Measurements from ENCODE around the gene RGL2. TPM values are rescaled to one million over a fixed set of nuclear protein-coding genes. Genes with fewer than 3 reads are reported as not detected.

RGL2 gene
- total and polyA plus RNA-seq, 2 of the 13 experiments (the other 11 are each of a cell fraction or from before 2014, with no cell fraction given), result 22.9 to 47.4 TPM

DNA sequence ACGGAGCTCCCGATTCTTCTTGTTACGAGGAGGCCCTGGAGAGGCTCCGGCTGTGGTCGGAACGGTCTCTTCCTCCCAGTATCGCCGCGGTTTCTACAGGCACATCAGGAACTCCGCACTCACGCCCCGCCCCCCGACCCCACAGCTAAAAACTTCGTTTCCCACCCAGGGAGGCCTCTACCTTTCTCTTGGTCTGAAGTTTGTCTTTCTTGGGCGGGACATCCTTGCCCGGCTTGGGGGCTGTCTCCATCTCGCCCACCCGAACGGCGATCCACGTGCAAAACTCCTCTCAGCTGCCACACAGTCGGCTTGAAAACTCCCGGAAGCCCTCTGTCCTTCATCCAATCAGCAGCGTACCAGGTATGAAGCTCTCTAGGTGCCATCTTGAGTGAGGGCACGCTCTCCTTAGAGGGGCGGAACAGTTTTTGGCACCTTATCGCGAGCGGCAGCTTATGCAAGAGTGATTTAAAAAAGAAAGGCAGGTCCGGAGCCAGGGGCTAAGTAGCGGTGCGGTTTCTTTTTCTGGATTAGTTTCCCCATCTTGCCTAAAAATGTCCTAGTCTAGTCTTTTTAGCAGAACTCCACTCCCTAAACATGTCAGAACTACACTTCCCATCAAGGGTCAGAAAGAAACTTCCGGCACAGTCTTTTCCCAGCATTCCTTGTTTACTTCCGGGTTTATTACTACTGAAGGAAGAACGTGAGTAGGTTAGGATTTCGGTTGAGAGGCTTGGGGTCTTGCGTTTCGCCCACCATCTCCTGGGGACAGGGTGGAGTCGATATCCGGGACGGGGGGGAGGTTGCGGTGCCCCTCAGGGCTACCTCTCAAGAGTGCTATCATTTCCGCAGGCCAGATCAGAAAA is 9.6 kb downstream of the RGL2 start, which contains the start of the genes PFDN6 and WDR46 (continued):
- no peak for TF ChIP-seq KAT7 (CRISPR knock-in tag; IDR thresholded peaks at IDR 0.05; ENCODE audit: borderline replicate concordance)
- TF ChIP-seq, protein P1, sequence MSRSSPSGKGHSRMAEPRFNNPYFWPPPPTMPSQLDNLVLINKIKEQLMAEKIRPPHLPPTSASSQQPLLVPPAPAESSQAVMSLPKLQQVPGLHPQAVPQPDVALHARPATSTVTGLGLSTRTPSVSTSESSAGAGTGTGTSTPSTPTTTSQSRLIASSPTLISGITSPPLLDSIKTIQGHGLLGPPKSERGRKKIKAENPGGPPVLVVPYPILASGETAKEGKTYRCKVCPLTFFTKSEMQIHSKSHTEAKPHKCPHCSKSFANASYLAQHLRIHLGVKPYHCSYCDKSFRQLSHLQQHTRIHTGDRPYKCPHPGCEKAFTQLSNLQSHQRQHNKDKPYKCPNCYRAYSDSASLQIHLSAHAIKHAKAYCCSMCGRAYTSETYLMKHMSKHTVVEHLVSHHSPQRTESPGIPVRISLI (CRISPR knock-in tag; IDR thresholded peaks at IDR 0.05; ENCODE audit: borderline replicate concordance), result no peak
- TF ChIP-seq, protein P2, sequence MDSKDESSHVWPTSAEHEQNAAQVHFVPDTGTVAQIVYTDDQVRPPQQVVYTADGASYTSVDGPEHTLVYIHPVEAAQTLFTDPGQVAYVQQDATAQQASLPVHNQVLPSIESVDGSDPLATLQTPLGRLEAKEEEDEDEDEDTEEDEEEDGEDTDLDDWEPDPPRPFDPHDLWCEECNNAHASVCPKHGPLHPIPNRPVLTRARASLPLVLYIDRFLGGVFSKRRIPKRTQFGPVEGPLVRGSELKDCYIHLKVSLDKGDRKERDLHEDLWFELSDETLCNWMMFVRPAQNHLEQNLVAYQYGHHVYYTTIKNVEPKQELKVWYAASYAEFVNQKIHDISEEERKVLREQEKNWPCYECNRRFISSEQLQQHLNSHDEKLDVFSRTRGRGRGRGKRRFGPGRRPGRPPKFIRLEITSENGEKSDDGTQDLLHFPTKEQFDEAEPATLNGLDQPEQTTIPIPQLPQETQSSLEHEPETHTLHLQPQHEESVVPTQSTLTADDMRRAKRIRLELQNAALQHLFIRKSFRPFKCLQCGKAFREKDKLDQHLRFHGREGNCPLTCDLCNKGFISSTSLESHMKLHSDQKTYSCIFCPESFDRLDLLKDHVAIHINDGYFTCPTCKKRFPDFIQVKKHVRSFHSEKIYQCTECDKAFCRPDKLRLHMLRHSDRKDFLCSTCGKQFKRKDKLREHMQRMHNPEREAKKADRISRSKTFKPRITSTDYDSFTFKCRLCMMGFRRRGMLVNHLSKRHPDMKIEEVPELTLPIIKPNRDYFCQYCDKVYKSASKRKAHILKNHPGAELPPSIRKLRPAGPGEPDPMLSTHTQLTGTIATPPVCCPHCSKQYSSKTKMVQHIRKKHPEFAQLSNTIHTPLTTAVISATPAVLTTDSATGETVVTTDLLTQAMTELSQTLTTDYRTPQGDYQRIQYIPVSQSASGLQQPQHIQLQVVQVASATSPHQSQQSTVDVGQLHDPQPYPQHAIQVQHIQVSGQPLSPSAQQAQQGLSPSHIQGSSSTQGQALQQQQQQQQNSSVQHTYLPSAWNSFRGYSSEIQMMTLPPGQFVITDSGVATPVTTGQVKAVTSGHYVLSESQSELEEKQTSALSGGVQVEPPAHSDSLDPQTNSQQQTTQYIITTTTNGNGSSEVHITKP (CRISPR knock-in tag; IDR thresholded peaks at IDR 0.05; ENCODE audit: low read depth), result no peak
- TF ChIP-seq ZNF577 (CRISPR knock-in tag; IDR thresholded peaks at IDR 0.05; ENCODE audit: borderline replicate concordance, low read depth), result no peak
- peak; percentile 93 for TF ChIP-seq YEATS2 (CRISPR knock-in tag; IDR thresholded peaks at IDR 0.05; ENCODE audit: borderline replicate concordance)
- TF ChIP-seq MED1 (CRISPR knock-in tag; IDR thresholded peaks at IDR 0.05), result no peak
- 0 out of 2 replicates have a peak, but pooled peaks have one; percentile 64 for TF ChIP-seq MEIS1 (CRISPR knock-in tag; IDR thresholded peaks at IDR 0.05; ENCODE audit: borderline replicate concordance)
- TF ChIP-seq ZNF337 (CRISPR knock-in tag; IDR thresholded peaks at IDR 0.05; ENCODE audit: borderline replicate concordance, low read depth), result no peak
- TF ChIP-seq CREM (IDR thresholded peaks at IDR 0.05), result peak; percentile 99
- TF ChIP-seq CREM (CRISPR knock-in tag; IDR thresholded peaks at IDR 0.05), result no peak
- TF ChIP-seq SIN3A (IDR thresholded peaks at IDR 0.05; ENCODE audit: borderline replicate concordance, low read depth, low read length), result peak; percentile 97
- no peak for TF ChIP-seq ZNF878 (CRISPR knock-in tag; IDR thresholded peaks at IDR 0.05)
- no peak for TF ChIP-seq U2AF2 (IDR thresholded peaks at IDR 0.05; ENCODE audit: low read depth, low read length)
- TF ChIP-seq SRSF1 (optimal IDR thresholded peaks at IDR 0.05; ENCODE audit: low read depth, low read length), result no peak
- no peak for TF ChIP-seq HNRNPH1 (optimal IDR thresholded peaks at IDR 0.05; ENCODE audit: low read depth, low read length)
- TF ChIP-seq, protein P3, sequence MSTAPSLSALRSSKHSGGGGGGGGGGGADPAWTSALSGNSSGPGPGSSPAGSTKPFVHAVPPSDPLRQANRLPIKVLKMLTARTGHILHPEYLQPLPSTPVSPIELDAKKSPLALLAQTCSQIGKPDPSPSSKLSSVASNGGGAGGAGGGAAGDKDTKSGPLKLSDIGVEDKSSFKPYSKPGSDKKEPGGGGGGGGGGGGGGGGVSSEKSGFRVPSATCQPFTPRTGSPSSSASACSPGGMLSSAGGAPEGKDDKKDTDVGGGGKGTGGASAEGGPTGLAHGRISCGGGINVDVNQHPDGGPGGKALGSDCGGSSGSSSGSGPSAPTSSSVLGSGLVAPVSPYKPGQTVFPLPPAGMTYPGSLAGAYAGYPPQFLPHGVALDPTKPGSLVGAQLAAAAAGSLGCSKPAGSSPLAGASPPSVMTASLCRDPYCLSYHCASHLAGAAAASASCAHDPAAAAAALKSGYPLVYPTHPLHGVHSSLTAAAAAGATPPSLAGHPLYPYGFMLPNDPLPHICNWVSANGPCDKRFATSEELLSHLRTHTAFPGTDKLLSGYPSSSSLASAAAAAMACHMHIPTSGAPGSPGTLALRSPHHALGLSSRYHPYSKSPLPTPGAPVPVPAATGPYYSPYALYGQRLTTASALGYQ (CRISPR knock-in tag; IDR thresholded peaks at IDR 0.05), result no peak; the same call in 1 of the 2 replicates
- no peak for TF ChIP-seq SAFB2 (CRISPR knock-in tag; IDR thresholded peaks at IDR 0.05; ENCODE audit: borderline replicate concordance, low read depth)
- TF ChIP-seq FOXA1 (IDR thresholded peaks at IDR 0.05), result no peak
- TF ChIP-seq FOXA1 (CRISPR knock-in tag; IDR thresholded peaks at IDR 0.05), result peak; percentile 88
- TF ChIP-seq SCMH1 (CRISPR knock-in tag; IDR thresholded peaks at IDR 0.05; ENCODE audit: borderline replicate concordance), result no peak
- no peak for TF ChIP-seq MEIS2 (CRISPR knock-in tag; IDR thresholded peaks at IDR 0.05)
- TF ChIP-seq SMARCC2 (IDR thresholded peaks at IDR 0.05), result no peak

Measured in HepG2 (cell line).